GM19240 (cell line): ENCODE results near the gene FCGR1A.
"Not testable (repeated sequence)": the region's sequence is repeated elsewhere in the genome, so short reads cannot be mapped to it uniquely, and the experiment has no call there.

Experiments
- DNase-seq: peaks from one replicate; pipeline ENCODE4 v3.0.0; 2011; ENCODE audit warnings: low spot score; ENCODE audit not compliant: insufficient read length

The FCGR1A gene

GRCh38 chr1:149832316-149833126 is 50.0 kb downstream of the FCGR1A start:
- DNase-seq = not testable (repeated sequence)

GRCh38 chr1:149833144-149833543 is 50.6 kb downstream of the FCGR1A start:
- not testable (repeated sequence) for DNase-seq

GRCh38 chr1:149841149-149841548 is 58.7 kb downstream of the FCGR1A start:
- DNase-seq = not testable (repeated sequence)
